H54 (cell line): Measurements from ENCODE around the gene PLPPR4.
"Not testable (repeated sequence)": the region's sequence is repeated elsewhere in the genome, so short reads cannot be mapped to it uniquely, and the experiment has no call there.

ENCODE experiments used
- DNase-seq: peaks from one replicate; pipeline ENCODE4 v3.0.0; 2011; ENCODE audit warnings: low spot score, mixed read lengths; ENCODE audit not compliant: insufficient read length
- FAIRE-seq: peaks from 3 replicates; lab custom pipeline; 2011; peaks lifted over from hg19 to GRCh38; lab: Jason Lieb, UNC
- POLR2A ChIP-seq: IDR thresholded peaks from 2 replicates; pipeline ENCODE4 v1.6.1; 2011; ENCODE audit warnings: low read depth, mild to moderate bottlenecking, low read length

The PLPPR4 gene

GRCh38 chr1:99240621-99241020 lies 23.7 kb upstream of the PLPPR4 start:
- TF ChIP-seq POLR2A = no peak
- DNase-seq (no peak), FAIRE-seq (no peak)

GRCh38 chr1:99246152-99246551 lies 18.1 kb upstream of the PLPPR4 start:
- no peak for TF ChIP-seq POLR2A
- DNase-seq (no peak), FAIRE-seq (no peak)

GRCh38 chr1:99247199-99247598 lies 17.1 kb upstream of the PLPPR4 start:
- FAIRE-seq (no peak), DNase-seq (no peak)
- no peak for TF ChIP-seq POLR2A

- DNase-seq = no peak
Observed at GRCh38 chr1:99250728-99251127, 13.6 kb upstream of the PLPPR4 start.

GRCh38 chr1:99251308-99251707 lies 13.0 kb upstream of the PLPPR4 start:
- no peak for FAIRE-seq

More at GRCh38 chr1:99250728-99251127, 13.6 kb upstream of the PLPPR4 start:
- TF ChIP-seq POLR2A = no peak
- no peak for FAIRE-seq

GRCh38 chr1:99252630-99253029 lies 11.7 kb upstream of the PLPPR4 start:
- TF ChIP-seq POLR2A = no peak
- no peak for DNase-seq
- FAIRE-seq = no peak

More at GRCh38 chr1:99251308-99251707, 13.0 kb upstream of the PLPPR4 start:
- no peak for TF ChIP-seq POLR2A
- no peak for DNase-seq

GRCh38 chr1:99260402-99260801 lies 3.9 kb upstream of the PLPPR4 start:
- DNase-seq, FAIRE-seq: not testable (repeated sequence)

- DNase-seq (no peak), FAIRE-seq (no peak)
- TF ChIP-seq POLR2A = no peak
Observed at GRCh38 chr1:99265124-99265523, 832 bp downstream of the PLPPR4 start.

- FAIRE-seq (no peak), DNase-seq (no peak)
- TF ChIP-seq POLR2A = no peak
Observed at GRCh38 chr1:99266726-99267125, 2.4 kb downstream of the PLPPR4 start.

- no peak for TF ChIP-seq POLR2A
- DNase-seq (no peak), FAIRE-seq (no peak)
Observed at GRCh38 chr1:99268021-99268420, 3.7 kb downstream of the PLPPR4 start.

- DNase-seq (no peak), FAIRE-seq (no peak)
- no peak for TF ChIP-seq POLR2A
Observed at GRCh38 chr1:99269321-99269720, 5.0 kb downstream of the PLPPR4 start.

- no peak for DNase-seq
- no peak for FAIRE-seq
- no peak for TF ChIP-seq POLR2A
Observed at GRCh38 chr1:99270646-99271045, 6.4 kb downstream of the PLPPR4 start.

- TF ChIP-seq POLR2A = no peak
- no peak for FAIRE-seq
- DNase-seq = no peak
Observed at GRCh38 chr1:99271249-99271648, 7.0 kb downstream of the PLPPR4 start.

GRCh38 chr1:99277066-99277465 lies 12.8 kb downstream of the PLPPR4 start:
- no peak for TF ChIP-seq POLR2A
- no peak for FAIRE-seq
- no peak for DNase-seq

GRCh38 chr1:99279525-99279924 lies 15.2 kb downstream of the PLPPR4 start:
- no peak for TF ChIP-seq POLR2A
- DNase-seq (no peak), FAIRE-seq (no peak)

- FAIRE-seq = no peak
- no peak for DNase-seq
- no peak for TF ChIP-seq POLR2A
Observed at GRCh38 chr1:99281105-99281504, 16.8 kb downstream of the PLPPR4 start.

GRCh38 chr1:99282536-99282935 lies 18.2 kb downstream of the PLPPR4 start:
- DNase-seq = no peak
- no peak for FAIRE-seq

GRCh38 chr1:99283521-99283920 lies 19.2 kb downstream of the PLPPR4 start:
- not testable (repeated sequence) for FAIRE-seq

More at GRCh38 chr1:99282536-99282935, 18.2 kb downstream of the PLPPR4 start:
- no peak for TF ChIP-seq POLR2A

More at GRCh38 chr1:99283521-99283920, 19.2 kb downstream of the PLPPR4 start:
- DNase-seq = not testable (repeated sequence)
